Fibroblast of skin of scalp (primary cell): Measurements from ENCODE around the gene PIP5K1A.
"Not testable (repeated sequence)": the region's sequence is repeated elsewhere in the genome, so short reads cannot be mapped to it uniquely, and the experiment has no call there.

ENCODE experiments used
- DNase-seq: peaks from one replicate; pipeline ENCODE4 v3.0.0-alpha.2; 2013

PIP5K1A gene

GRCh38 chr1:151254217-151255213, 56.2 kb downstream of the PIP5K1A start, which contains the start of gene PSMD4:
TSS of gene PSMD4 (plus strand) at chr1:151254734. CDS start at chr1:151254783, 49 bp downstream.
- DNase-seq: peak; percentile 97

- no peak for DNase-seq
Measured at GRCh38 chr1:151255381-151255780, 57.0 kb downstream of the PIP5K1A start.

- no peak for DNase-seq
Measured at GRCh38 chr1:151259351-151259750, 61.0 kb downstream of the PIP5K1A start.

GRCh38 chr1:151265446-151266236, 67.3 kb downstream of the PIP5K1A start:
- no peak for DNase-seq

GRCh38 chr1:151266315-151266714, 68.0 kb downstream of the PIP5K1A start:
- DNase-seq: no peak

GRCh38 chr1:151266821-151267220, 68.5 kb downstream of the PIP5K1A start:
- DNase-seq: no peak

GRCh38 chr1:151267760-151268159, 69.4 kb downstream of the PIP5K1A start:
- no peak for DNase-seq

- no peak for DNase-seq
Measured at GRCh38 chr1:151273924-151274466, 75.6 kb downstream of the PIP5K1A start.

- DNase-seq: not testable (repeated sequence)
Measured at GRCh38 chr1:151275341-151275740, 77.0 kb downstream of the PIP5K1A start.

GRCh38 chr1:151277249-151277648, 78.9 kb downstream of the PIP5K1A start:
- no peak for DNase-seq

GRCh38 chr1:151281225-151281968, 83.0 kb downstream of the PIP5K1A start:
- DNase-seq: peak; percentile 99

- DNase-seq: peak; percentile 100
Measured at GRCh38 chr1:151281969-151282882, 83.9 kb downstream of the PIP5K1A start, which contains the start of gene ZNF687. TSS of gene ZNF687 (plus strand) at chr1:151282299. CDS start at chr1:151286292, 3,993 bp downstream.

GRCh38 chr1:151282883-151283725, 84.8 kb downstream of the PIP5K1A start:
- DNase-seq: no peak

- DNase-seq: no peak
Measured at GRCh38 chr1:151284013-151284577, 85.7 kb downstream of the PIP5K1A start.

GRCh38 chr1:151286619-151287340, 88.4 kb downstream of the PIP5K1A start:
- no peak for DNase-seq

- no peak for DNase-seq
Measured at GRCh38 chr1:151287341-151287699, 89.0 kb downstream of the PIP5K1A start.

- no peak for DNase-seq
Measured at GRCh38 chr1:151287767-151288500, 89.6 kb downstream of the PIP5K1A start.

GRCh38 chr1:151288502-151288901, 90.2 kb downstream of the PIP5K1A start:
- no peak for DNase-seq
